B cell (primary cell): ENCODE data around the gene ELAPOR1. TPM values are rescaled to one million over a fixed set of nuclear protein-coding genes. Genes with fewer than 3 reads are reported as not detected.

ENCODE experiments used
- ATAC-seq: fragments of 200-7000 bp; cut with Tn5 transposase; one replicate; pipeline ENCODE4 v1.10.0; 2021; ENCODE audit warnings: low read depth, mild to moderate bottlenecking, moderate number of reproducible peaks, moderate library complexity
- CTCF ChIA-PET: fragments of 350-600 bp; sonication (Branson Sonifier 250); formaldehyde crosslinking; loops from one replicate; lab custom pipeline; 2021; ENCODE audit warnings: antibody characterized with exemption, inconsistent platforms; lab: Charles Lee
- POLR2A ChIA-PET: fragments of 350-600 bp; sonication (Branson Sonifier 250); formaldehyde crosslinking; loops from one replicate; lab custom pipeline; 2021; ENCODE audit warnings: antibody characterized with exemption; lab: Charles Lee
- DNase-seq: peaks from one replicate; pipeline ENCODE4 v3.0.0; 2013
- H2AFZ ChIP-seq: 2 replicates; pipeline ENCODE4 v1.6.1; 2012; ENCODE audit warnings: mild to moderate bottlenecking, low read depth, low read length; ENCODE audit not compliant: insufficient read depth, poor library complexity, severe bottlenecking
- H3K27ac ChIP-seq, 2 donors: 1 replicate in 1 of 2; 2 replicates in 1 of 2; pipeline ENCODE4 v1.5.1; 2012 to 2013; ENCODE audit warnings: low read length in 2 of 2, mild to moderate bottlenecking in 2 of 2, moderate library complexity in 1 of 2
- H3K27me3 ChIP-seq, 4 experiments: fragments of 200-600 bp in 1 of 4; sonication (generic) in 1 of 4; replicated peaks in 1 of 4; 1 replicate in 2 of 4; 2 replicates in 2 of 4; pipeline versions ENCODE4 v1.6.1 to v1.7.0; 2013 to 2016; ENCODE audit warnings: low read length in 3 of 4, mild to moderate bottlenecking in 2 of 4, mixed read lengths in 1 of 4, moderate library complexity in 1 of 4; ENCODE audit not compliant: insufficient read depth in 4 of 4, control insufficient read depth in 3 of 4; ENCODE audit errors: control extremely low read depth in 1 of 4
- H3K36me3 ChIP-seq, 2 experiments: replicated peaks in 1 of 2; 1 replicate in 1 of 2; 2 replicates in 1 of 2; pipeline versions ENCODE4 v1.6.1 to v1.7.1; 2013; ENCODE audit warnings: low read length in 1 of 2; ENCODE audit not compliant: insufficient read depth in 2 of 2, control insufficient read depth in 1 of 2; ENCODE audit errors: control extremely low read depth in 1 of 2, extremely low read depth in 1 of 2
- H3K4me1 ChIP-seq, 2 donors: fragments of 200-600 bp in 1 of 2; sonication (generic) in 1 of 2; 1 replicate in 1 of 2; 2 replicates in 1 of 2; pipeline versions ENCODE4 v1.5.1 to v1.6.1; 2013 to 2017; ENCODE audit warnings: low read length in 2 of 2; ENCODE audit not compliant: control insufficient read depth in 2 of 2, insufficient read depth in 2 of 2
- H3K4me2 ChIP-seq: replicated peaks from 2 replicates; pipeline ENCODE3; 2012; ENCODE audit warnings: mild to moderate bottlenecking, low read depth, low read length; ENCODE audit not compliant: poor library complexity, severe bottlenecking
- H3K4me3 ChIP-seq, 5 experiments: fragments of 200-600 bp in 1 of 5; sonication (generic) in 1 of 5; 1 replicate in 3 of 5; 2 replicates in 2 of 5; pipeline versions ENCODE4 v1.5.1 to v1.7.0; 2011 to 2016; ENCODE audit warnings: low read length in 4 of 5, mild to moderate bottlenecking in 4 of 5, low read depth in 2 of 5, control low read depth in 1 of 5, moderate library complexity in 1 of 5; ENCODE audit not compliant: insufficient read depth in 1 of 5; ENCODE audit errors: control extremely low read depth in 1 of 5, extremely low read depth in 1 of 5
- H3K79me2 ChIP-seq: fragments of 200-600 bp; sonication (generic); one replicate; pipeline ENCODE4 v1.6.0; 2016; ENCODE audit warnings: low read length; ENCODE audit not compliant: control insufficient read depth, insufficient read depth
- H3K9ac ChIP-seq: fragments of 200-600 bp; sonication (generic); 2 replicates; pipeline ENCODE4 v1.6.1; 2017; ENCODE audit warnings: mild to moderate bottlenecking, low read length, moderate library complexity
- H3K9me3 ChIP-seq, 3 donors: one replicate each; pipeline versions ENCODE4 v1.6.1 to v1.7.1; 2013; ENCODE audit warnings: low read length in 2 of 3; ENCODE audit not compliant: control insufficient read depth in 2 of 3, insufficient read depth in 1 of 3; ENCODE audit errors: control extremely low read depth in 1 of 3
- H4K20me1 ChIP-seq: 2 replicates; pipeline ENCODE4 v1.6.0; 2012; ENCODE audit warnings: mild to moderate bottlenecking, low read length; ENCODE audit not compliant: insufficient read depth, control insufficient read depth, poor library complexity, severe bottlenecking
- H3K27ac Mint-ChIP-seq: one replicate; pipeline ENCODE4 v1.8.0; 2021; ENCODE audit warnings: mixed read lengths
- H3K27me3 Mint-ChIP-seq: one replicate; pipeline ENCODE4 v1.8.0; 2021; ENCODE audit warnings: mixed read lengths
- H3K4me1 Mint-ChIP-seq: one replicate; pipeline ENCODE4 v1.8.0; 2021; ENCODE audit warnings: mixed read lengths
- H3K4me3 Mint-ChIP-seq: one replicate; pipeline ENCODE4 v1.8.0; 2021; ENCODE audit warnings: mixed read lengths
- H3K9me3 Mint-ChIP-seq: one replicate; pipeline ENCODE4 v1.8.0; 2022; ENCODE audit warnings: mixed read lengths; ENCODE audit not compliant: insufficient read depth
- CTCF ChIP-seq: fragments of 200-600 bp; IDR thresholded peaks from one replicate; pipeline ENCODE4 v1.8.0; 2022; ENCODE audit warnings: antibody characterized with exemption, mild to moderate bottlenecking
- EZH2 ChIP-seq: IDR thresholded peaks from 2 replicates; pipeline ENCODE4 v1.6.1; 2012; ENCODE audit warnings: borderline replicate concordance, low read depth, mild to moderate bottlenecking, moderate library complexity, low read length; ENCODE audit not compliant: insufficient read depth, poor library complexity, severe bottlenecking
- WGBS: methylation state at CpG from one replicate; pipeline ENCODE4 v1.1.5; 2013; ENCODE audit warnings: missing lambda C conversion rate; ENCODE audit not compliant: insufficient coverage; 5-methylcytosine and 5-hydroxymethylcytosine counted together
- intact Hi-C: fragments of 100-400 bp; cut with micrococcal nuclease; formaldehyde crosslinking; loops from one replicate; pipeline ENCODE4 v1.10.0; 2022
- polyA plus RNA-seq: library from polyadenylated mRNA; depleted of rRNA; stranded (reverse); fragments of >200 nt; gene quantifications from 2 replicates; pipeline ENCODE4 v1.2.3, GENCODE V29; 2012
- total RNA-seq, 2 donors: library from RNA; stranded (reverse); fragments of 120-200 nt in 1 of 2; gene quantifications; 1 replicate in 1 of 2; 2 replicates in 1 of 2; pipeline versions ENCODE4 v1.2.3 to v1.2.4, GENCODE V29; 2013 to 2022

ELAPOR1 gene
- total and polyA plus RNA-seq, 2 donors (not counting 1 experiment from before 2014, with no cell fraction given) = 2.2 to 2.3 TPM

GRCh38 chr1:109090196-109091077, 23.5 kb upstream of the ELAPOR1 start, which contains the start of gene TMEM167B:
TSS of gene TMEM167B (plus strand) at chr1:109090764. CDS start at chr1:109090873, 109 bp downstream.
- H3K79me2 ChIP-seq = peaks cover 43% of the 10 kb centered on the region
- ChIA-PET CTCF (interaction anchor here (1.0 to 3.1 kb wide), 4 partner anchors 9 to 48 kb away, joined by 3 to 25 read pairs (median 8); partner anchors contain the start of genes TAF13 and WDR47), POLR2A (interaction anchor here (0.6 to 2.8 kb wide), 5 partner anchors 9 to 128 kb away, joined by 3 to 38 read pairs (median 10); partner anchors contain the start of genes CLCC1, ELAPOR1, TAF13 and WDR47)
- H4K20me1 ChIP-seq = no peaks in the 10 kb centered on the region
- peak within 1 kb of the TSS; percentile 92 for H3K4me3 Mint-ChIP-seq
- H3K27ac Mint-ChIP-seq = peak within 1 kb of the TSS; percentile 94
- ATAC-seq (peak; percentile 89), DNase-seq (peak; percentile 93)
- H3K9me3 ChIP-seq = peaks cover 0 to 17% (median 0%) of the 10 kb centered on the region in 3 donors
- H2AFZ ChIP-seq = peak within 1 kb of the TSS; percentile 91
- no peaks in the 10 kb centered on the region for H3K27me3 ChIP-seq
- peaks cover 33% of the 10 kb centered on the region for H3K4me1 Mint-ChIP-seq
- intact Hi-C loops = loop anchor here (1.0 to 10.0 kb wide), 8 partner anchors 10 to 536 kb away; partner anchors contain the start of genes CLCC1, GPSM2, SARS1 and STXBP3
- peaks cover 25 to 28% of the 10 kb centered on the region in 2 donors for H3K4me1 ChIP-seq
- no peaks in the 10 kb centered on the region for H3K9me3 Mint-ChIP-seq
- peaks cover 0 to 16% of the 10 kb centered on the region in 2 experiments for H3K36me3 ChIP-seq
- no peak for TF ChIP-seq EZH2
- TF ChIP-seq CTCF = no peak
- H3K27ac ChIP-seq = peak within 1 kb of the TSS; percentile 96 to 98
- H3K4me2 ChIP-seq = peak within 1 kb of the TSS; percentile 99
- H3K27me3 Mint-ChIP-seq = no peaks in the 10 kb centered on the region
- WGBS = 4% methylated on average over 56 of the region's 67 CpGs
- peak within 1 kb of the TSS; percentile 99 for H3K9ac ChIP-seq
- H3K4me3 ChIP-seq = peak within 1 kb of the TSS; percentile 88 to 99 (median 93)
